HG02884 (cell line): ENCODE results near the gene UMOD.

ENCODE experiments used
- ATAC-seq: cut with Tn5 transposase; IDR thresholded peaks from one replicate; pipeline ENCODE4 v1.9.1; 2021; ENCODE audit warnings: mild to moderate bottlenecking, moderate library complexity; ENCODE audit not compliant: unreplicated experiment

The UMOD gene

DNA sequence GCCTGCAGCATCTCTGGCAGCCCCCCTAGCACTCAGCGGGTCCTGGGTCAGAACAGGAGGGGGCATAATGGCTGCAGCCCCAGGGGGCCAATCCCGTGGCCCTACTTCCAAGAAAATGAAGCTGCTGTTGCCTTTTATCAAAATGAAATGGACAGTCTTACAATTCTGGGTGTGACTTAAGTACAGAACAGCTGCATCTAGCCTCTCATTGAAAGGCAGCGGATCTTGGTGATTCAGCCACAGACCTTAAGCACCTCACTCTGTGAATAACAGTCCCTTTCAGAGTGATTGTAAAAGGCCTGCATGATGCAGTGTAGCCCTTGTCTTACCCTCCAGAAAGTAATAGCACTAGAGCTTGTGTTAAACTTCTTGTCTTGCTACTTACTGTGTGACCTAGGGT is 11.5 kb upstream of the UMOD start:
- ATAC-seq = no peak

DNA sequence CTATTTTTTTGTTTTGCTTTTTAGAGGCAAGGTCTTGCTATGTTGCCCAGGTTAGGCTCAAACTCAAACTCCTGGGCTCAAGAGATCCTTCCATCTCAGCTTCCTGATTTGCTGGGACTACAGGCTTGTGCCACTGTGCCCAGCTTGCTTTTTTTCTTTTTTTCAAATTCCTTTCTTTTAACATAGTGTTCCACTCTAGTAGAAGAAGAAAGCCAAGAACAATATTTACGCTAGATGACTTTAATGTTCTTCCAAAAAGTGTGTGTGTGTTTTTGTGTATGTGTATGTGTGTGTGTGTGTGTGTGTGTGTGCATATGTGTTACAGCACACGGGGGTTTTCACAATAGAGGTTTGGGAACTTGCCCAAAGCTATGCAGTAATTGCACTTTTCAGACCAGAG is 10.7 kb upstream of the UMOD start:
- ATAC-seq = no peak

DNA sequence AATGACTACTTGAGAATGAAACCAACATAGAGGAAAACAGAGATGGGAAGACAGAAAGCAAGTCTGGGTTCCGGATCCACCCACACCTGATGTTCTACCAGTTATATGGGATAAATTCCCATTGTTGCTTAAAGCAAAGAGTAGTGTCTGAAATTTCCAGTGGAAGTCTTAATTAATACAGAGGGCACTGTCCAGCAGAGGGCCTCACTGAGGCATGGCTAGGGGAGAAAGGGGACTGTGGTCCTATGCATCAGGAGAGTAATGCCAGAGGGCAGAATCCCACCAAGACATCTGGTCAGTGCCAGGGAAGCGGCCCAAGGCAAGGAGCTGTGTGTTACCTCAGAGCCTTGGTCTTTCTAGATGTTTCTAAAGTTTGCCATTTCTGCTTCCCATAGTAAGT is 7.5 kb upstream of the UMOD start:
- no peak for ATAC-seq

DNA sequence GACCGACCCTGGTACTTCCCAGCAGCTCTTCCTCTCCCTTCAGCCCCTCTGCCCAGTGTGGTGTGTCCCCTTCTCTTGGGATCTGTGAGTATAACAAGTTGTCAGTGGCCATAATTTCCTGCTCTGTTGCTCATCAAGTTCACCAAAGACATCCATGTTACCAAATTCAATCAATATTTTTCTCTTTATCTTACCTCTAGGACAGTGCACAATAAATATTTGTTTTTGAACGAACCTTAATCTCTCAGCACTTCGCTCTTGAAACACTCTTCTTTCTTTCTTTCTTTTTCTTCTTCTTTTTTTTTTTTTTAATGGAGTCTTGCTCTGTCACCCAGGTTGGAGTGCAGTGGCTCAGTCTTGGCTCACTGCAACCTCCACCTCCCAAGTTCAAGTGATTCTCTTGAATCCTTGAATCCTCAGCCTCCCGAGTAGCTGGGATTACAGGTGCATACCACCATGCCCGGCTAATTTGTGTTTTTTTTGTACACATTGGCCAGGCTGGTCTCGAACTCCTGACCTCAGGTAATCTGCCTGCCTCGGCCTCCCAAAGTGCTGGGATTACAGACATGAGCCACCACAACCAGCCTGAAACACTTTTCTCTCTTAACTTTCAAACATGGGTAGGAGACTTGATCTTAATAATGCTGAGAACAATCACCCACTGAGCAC is 2.7 kb upstream of the UMOD start:
- ATAC-seq = no peak

DNA sequence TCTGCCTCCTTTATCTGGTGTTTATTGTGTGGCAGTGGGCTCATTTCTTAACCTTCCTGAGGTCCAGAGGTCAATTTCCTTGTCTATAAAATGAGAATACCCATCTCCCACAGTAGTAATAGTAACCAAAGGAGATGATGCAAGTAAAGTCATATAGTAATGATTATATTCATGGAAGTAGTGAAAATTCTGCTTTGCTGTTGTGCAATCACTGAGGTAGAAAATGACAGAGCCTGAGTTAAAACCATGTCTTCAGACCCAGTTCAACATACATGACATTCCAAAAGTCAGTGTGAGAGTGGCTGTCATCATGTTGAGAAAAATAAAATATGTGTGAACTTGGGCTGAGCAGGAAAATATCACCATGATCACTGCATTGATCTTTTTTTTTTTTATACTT is 864 bp upstream of the UMOD start:
- ATAC-seq = no peak

DNA sequence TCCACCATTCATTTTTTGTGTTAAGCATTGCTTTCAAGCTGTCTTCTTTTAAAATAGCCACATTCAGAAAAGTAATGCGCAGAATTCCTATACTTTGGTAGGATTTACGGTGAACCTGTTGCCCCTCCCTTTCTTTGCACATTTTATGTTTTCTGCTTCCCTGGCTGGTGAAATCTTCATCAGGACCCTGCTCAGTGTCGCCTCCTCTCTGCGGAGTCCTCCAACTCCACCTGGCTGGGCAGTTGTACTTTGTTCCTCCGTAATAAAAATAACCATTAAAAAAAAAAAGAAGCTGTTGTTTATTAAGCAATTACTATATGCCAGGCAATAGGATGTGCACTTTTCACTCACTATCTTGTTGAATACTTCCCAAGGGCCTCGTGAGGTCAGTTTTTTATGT is 2.9 kb downstream of the UMOD start:
- no peak for ATAC-seq

DNA sequence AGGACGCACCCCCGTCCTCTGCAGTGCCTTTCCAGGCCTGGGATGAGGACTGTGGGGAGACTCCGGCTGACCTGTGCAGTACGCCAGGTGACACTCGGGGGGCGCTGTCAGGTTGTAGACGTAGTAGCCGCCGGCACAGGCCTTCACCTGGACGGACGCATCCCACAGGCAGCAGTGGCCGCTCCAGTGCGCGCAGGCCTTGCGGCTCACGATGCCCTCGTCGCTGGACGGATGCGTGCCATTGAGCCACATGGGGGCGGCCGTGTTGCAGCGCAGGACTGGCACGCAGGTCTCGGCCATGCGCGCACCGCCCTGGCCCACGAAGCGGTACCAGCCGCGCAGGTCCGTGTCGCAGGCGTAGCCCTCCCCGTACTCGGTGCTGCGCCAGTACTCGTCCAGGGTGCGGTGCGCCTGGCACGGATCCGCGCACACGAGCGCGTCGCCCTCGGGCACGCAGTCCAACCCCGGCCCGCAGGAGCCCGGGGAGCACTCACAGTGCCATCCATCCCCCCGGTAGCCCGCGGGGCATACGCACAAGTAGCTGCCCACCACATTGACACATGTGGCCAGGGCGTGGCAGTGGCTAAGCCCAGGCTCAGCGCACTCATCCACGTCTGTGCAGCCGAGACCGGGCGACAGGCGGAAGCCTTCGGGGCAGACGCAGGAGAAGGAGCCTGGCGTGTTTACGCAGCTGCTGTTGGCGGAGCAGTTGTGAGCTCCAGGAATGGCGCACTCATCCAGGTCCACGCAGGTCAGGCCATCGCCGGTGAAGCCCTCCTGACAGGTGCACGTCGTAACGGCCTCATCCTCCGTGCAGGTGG is 3.9 kb downstream of the UMOD start:
- ATAC-seq = no peak

DNA sequence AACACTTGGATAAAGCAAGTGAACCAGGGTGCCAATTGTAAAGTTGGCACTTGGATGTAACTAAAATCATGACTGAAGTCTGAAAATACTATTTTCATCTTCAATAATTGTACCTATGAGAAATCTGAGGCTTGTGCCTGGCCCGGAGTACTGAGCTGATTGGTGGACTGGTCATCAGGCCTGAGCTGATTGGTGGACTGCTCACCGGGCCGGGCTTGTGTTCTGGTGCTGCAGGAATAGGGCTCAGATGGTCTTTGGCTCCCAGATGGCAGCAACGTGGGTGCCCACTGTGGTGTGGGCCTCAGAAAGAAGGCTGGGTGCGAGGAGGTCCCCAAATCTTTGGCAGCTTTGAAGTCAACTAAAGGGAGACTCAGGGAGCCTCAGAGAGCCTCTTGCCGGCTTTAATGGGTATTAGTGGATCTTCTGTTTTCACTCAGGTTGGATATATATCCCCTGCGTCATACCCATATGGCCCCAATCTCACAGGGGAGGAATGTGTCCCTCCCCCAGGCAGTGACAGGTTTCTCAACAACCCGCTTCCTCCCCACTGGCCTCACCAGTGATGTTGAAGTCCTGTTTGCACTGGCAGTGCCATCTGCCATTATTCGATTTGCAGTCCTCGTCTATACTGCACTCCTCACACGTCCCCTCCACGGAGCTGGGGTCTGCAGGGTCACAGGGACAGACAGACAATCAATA is 4.7 kb downstream of the UMOD start:
- ATAC-seq = no peak

DNA sequence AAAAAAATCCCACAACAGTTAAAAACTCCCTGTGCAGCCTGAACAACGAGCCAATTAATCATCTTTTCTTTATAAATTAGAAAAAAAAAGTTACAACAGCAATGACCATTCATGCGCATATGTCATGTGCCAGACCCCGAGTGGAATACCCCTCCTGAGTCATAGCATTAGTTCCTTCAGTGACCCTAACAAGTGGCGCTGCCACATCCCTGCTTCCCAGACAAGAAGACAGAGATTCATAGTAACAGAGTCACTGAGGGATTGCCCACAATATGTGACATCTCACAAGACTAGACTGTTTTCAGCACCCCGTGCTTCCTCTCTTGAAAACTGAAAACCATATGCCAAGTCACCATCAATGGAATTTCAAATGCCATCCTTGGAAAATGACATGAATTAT is 7.9 kb downstream of the UMOD start:
- ATAC-seq = no peak

DNA sequence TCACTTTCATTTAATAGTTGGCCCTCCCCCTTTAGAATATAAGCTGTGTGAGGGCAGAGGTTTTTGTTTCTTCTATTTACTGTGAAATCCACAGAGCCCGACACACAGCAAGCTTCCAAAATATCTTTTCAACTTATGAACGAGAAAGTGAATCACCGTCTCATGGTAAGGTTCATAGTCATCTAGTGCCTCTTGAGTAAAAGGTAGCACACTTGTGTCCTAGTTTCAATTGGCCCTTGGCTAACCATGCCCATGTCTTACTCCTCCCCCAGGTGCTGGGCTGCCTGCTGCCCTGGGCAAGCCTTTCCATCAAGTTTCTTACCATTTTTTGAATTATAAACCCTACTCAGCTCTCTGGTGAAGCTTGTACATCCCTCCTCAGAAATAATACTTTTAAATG is 12.8 kb downstream of the UMOD start:
- ATAC-seq = no peak

DNA sequence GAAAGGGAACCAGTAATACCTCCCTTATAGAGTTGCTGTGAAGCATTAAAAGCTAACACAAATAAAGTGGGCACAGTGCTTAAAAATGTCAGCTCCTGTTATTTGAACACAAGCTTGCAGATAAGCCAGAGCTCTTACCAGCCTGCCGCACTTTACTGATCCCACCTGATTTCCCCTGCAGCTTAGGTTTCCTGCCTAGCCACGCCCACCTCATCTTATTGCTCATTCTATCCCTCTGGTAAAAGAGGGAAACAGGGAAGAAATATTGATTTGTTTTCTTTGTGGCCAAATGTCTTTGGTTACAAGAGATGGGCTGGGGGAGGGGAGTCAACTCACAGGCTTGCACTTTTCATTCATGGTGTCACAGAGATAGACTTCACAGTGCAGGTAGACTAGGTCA is 15.6 kb downstream of the UMOD start:
- no peak for ATAC-seq

DNA sequence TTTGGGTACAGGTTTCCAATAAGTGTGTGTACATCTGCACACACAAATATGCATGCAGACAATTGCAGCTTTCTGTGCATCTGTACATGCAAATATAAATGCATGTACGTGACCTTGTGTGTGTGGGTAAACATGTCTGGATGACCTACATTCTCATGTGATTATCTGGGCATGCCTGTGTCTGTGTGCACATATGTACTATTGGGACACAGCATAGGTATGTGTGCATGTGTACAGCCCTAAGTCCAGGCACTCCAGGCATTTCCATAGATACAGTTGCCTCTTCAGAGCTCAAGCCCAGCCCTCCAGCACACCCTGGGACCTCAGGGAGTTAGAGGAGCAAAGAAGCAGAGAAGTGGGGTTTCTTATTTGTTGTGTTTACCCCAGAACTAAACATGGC is 18.1 kb downstream of the UMOD start:
- no peak for ATAC-seq

DNA sequence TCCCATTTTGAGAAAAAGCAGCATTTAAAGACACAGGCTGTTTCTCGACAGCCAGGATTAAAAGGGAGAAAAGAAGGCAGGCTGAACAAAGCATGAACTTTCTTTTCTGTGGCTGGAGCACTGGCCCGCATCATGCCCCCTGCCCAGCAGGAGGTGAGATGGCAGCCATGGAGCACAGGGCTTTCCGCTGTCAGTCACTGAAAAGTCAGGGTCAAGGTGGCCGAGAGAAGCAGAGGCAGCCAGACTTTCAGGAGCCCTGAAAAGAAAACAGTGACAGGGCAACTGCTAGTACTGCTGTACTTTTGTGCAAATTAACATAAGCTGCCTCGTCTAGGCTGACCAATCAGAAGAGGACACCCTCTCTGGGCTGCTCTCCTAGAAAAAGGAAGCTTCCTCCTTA is 19.4 kb downstream of the UMOD start:
- ATAC-seq = no peak

DNA sequence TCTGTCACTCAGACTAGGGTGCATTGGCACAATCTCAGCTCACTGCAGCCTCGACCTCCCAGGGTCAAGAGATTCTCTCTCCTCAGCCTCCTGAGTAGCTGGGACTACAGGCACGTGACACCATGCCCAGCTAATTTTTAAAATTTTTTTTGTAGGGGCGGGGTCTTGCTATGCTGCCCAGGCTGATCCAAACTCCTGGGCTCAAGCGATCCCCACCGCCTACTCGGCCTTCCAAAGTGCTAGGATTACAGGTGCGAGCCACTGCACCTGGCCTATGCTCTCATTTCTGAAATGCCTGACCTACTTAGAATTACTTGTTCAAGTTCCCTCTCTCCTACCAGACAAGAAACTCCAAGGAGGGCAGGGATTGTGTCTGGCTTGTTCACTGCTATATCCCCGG is 20.1 kb downstream of the UMOD start:
- no peak for ATAC-seq

DNA sequence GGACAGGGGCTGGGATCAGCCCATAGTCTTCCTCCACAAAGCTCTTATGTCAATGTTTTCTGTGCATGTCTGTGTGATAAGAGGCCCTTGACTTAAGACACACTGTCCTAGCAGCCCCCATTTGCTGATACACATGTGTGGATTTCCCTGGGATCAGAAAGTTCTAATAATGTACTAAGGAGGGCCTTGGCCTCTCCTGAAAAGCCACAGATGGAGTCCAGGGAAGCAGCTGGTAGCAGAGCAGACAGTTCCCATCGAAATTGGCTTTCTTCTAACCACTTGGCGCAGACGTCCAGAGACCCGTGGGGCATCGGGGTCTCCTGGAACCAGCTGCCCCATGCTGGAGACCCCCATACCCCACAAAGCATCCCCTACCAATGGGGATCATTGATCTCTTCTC is 20.9 kb downstream of the UMOD start:
- ATAC-seq = no peak

DNA sequence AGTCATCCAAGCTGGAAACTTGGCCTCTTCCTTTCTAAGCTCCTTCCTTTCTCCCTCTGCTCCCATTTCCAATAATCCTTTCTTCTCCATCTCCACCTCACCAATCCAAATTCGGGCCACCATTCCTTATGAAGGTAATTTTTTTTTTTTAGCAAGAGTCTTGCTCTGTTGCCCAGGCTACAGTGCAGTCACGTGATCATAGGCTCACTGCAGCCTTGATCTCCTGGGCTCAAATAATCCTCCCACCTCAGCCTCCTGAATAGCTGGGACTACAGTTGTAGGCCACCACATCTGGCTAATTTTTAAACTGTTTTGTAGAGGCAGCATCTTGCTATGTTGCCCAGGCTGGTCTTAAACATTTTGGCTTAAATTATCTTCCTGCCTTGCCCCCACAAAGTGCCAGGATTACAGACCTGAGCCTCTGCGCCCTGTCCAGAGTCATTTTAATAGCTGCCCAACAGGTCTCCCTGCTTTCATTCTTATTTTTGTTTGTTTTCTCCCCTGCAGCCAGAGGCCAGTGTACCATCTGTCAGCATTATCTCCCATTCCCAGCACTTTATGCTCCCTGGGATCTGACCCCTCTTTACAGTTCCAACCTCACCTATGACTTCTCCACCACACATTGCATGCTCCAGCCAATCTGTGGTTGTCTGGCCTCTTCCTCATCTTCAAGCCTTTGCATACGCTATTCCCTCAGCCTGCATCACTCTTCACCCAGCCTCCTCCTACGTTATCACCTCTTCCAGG is 22.9 kb downstream of the UMOD start:
- no peak for ATAC-seq

DNA sequence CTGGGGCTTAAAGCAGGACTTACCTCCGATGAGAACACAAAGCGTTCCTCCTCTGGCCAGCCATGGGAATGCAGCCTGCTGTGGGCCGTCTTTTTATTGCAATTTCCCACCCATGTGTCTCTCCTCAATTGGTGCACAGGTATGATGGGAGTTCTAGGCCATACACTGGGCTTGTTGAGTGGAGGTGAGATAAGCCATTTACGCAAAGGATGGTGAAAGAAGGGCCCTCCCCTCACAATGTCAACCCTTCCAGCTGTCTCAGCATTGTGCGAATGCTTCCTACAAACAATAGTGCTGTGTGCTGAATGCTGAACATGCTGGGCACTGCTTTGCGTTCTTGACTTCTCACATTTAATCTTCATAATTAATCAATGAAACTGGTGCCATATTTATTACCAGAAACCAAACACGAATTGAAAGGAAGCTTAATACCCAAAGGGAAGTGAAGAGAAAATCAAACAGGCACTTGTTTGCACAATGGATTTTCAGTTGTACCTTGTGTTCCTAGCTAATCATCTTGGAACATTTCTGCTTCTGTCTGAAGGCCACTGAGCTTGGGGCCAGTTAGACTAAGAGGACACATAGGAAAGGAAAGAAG is 25.0 kb downstream of the UMOD start, which contains the start of gene GP2:
GP2 (minus strand) TSS at position 70 of the 598 bp plus-strand sequence. CDS start 1,082 bp downstream, outside the sequence.
- no peak for ATAC-seq

DNA sequence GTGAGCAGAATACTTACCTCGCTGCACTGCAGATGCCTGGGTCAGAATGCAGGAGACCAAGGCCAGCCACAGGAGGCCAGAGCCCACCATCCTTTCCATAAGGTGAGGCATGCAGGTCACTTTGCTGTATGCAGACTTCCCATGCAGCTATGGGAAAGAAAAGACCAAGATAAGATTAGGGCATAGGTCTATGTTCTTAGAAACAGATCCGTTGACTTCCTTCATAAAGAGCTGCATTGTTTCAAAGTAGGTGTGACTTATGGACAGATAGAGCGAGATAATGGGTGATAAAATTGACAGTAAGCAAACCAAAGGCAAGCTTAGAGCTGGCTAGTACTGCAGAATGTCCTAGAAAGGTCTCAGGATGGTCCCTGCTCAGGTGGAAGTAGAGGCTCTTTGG is 26.2 kb downstream of the UMOD start:
- no peak for ATAC-seq

DNA sequence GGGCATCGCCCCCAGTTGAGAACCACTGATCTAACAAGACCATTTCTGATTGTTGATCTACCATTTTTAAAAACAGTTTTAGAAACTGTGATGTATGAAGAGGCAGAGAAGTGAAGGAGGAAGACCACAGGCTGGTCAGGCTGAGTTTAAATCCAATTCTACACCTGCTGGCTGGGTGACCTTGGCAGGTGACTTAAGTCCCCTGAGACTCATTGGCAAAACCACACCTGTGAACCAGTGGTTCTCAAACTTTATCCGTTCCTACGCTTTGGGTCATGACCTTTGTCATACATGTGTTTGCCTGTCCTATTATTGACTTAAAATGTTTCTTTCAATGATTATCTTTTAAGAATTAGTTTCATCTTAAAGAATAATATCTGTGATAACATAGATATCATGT is 27.5 kb downstream of the UMOD start:
- no peak for ATAC-seq

DNA sequence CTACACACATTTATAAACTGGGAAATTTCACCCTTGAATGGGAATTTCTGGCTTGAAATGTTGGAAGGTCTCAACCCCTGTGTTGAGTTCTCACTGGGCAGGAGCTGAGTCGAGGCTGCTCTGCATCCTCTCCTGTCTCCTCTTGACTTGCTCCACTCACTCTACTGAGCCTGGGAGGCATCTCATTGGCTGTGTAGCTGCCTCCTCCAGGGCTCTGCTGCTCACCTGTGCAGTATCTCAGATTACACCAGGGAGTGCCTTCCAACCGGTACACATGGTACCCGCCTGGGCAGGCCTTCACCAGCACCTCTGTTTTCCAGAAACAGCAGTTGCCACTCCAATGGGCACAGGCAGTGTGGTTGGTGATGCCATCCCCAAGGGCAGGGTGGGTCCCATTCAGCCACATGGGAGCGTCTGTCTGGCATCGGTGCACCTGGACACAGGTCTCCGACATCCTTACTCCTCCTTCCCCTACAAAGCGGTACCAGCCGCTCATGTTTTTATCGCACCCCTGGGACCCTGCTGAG is 28.9 kb downstream of the UMOD start:
- no peak for ATAC-seq

DNA sequence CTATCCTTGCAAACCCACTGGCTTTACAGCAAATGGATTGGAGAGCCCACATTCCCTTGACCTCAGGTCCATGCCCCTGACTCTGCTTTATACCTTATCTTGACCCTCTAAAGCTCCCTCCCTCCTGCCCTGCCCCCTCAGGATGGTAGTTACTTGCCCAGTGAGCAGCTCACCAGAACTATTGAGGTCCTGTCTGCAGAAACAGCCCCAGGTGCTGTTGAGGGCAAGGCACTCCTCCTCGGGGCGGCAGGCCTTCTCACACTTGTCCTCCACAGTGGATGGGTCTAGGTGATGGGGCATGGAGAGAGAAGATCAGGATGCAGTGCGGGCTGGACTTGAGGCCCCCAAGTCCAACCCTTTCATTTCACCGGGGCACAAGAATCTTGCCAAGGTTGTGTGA is 29.8 kb downstream of the UMOD start:
- no peak for ATAC-seq
